SK-N-SH treated with all-trans-retinoic acid at 6 μM for 48 hours (cell line): ENCODE measurements around the gene BRD1.
A peak's percentile ranks its signal among the peaks of the same experiment; 100 is the strongest.

ENCODE experiments used
- ATAC-seq: fragments of 200-7000 bp; cut with Tn5 transposase; 3 replicates; pipeline ENCODE4 v1.9.1; 2020; ENCODE audit warnings: mild to moderate bottlenecking, moderate library complexity
- ARNTL ChIP-seq: fragments of 450-650 bp; formaldehyde crosslinking; IDR thresholded peaks from 2 replicates; pipeline ENCODE4 v1.5.0; 2020; ENCODE audit warnings: low read depth, mild to moderate bottlenecking, moderate library complexity, borderline replicate concordance
- CREB5 ChIP-seq: fragments of 250-450 bp; sonication (Bioruptor Pico); IDR thresholded peaks from 2 replicates; pipeline ENCODE4 v1.5.1; 2020; ENCODE audit warnings: low read depth, mild to moderate bottlenecking, moderate library complexity
- ESRRG ChIP-seq: fragments of 250-450 bp; sonication (Bioruptor Pico); IDR thresholded peaks from 2 replicates; pipeline ENCODE4 v1.6.1; 2021; ENCODE audit warnings: mild to moderate bottlenecking
- GLIS3 ChIP-seq: fragments of 250-450 bp; sonication (Bioruptor Pico); IDR thresholded peaks from 2 replicates; pipeline ENCODE4 v1.5.0; 2020; ENCODE audit warnings: mild to moderate bottlenecking, moderate library complexity
- ISL1 ChIP-seq: fragments of 250-450 bp; sonication (Bioruptor Pico); IDR thresholded peaks from 2 replicates; pipeline ENCODE4 v2.1.2; 2022; ENCODE audit warnings: mild to moderate bottlenecking, moderate library complexity
- PATZ1 ChIP-seq: fragments of 250-450 bp; sonication (Bioruptor Pico); IDR thresholded peaks from 2 replicates; pipeline ENCODE4 v1.8.0; 2020; ENCODE audit warnings: mild to moderate bottlenecking, moderate library complexity, borderline replicate concordance
- POU6F1 ChIP-seq: fragments of 250-450 bp; sonication (Bioruptor Pico); IDR thresholded peaks from 2 replicates; pipeline ENCODE4 v1.8.0; 2021; ENCODE audit warnings: low read depth, mild to moderate bottlenecking, moderate library complexity, borderline replicate concordance
- PPARA ChIP-seq: fragments of 250-450 bp; sonication (Bioruptor Pico); IDR thresholded peaks from 2 replicates; pipeline ENCODE4 v1.5.0; 2020; ENCODE audit warnings: mild to moderate bottlenecking, borderline replicate concordance
- RARB ChIP-seq: fragments of 250-450 bp; sonication (Bioruptor Pico); IDR thresholded peaks from 2 replicates; pipeline ENCODE4 v1.8.0; 2021; ENCODE audit warnings: mild to moderate bottlenecking, moderate library complexity
- TCF4 ChIP-seq: fragments of 250-450 bp; sonication (Bioruptor Pico); IDR thresholded peaks from 2 replicates; pipeline ENCODE4 v1.8.0; 2021; ENCODE audit warnings: mild to moderate bottlenecking, moderate library complexity, borderline replicate concordance
- TSHZ2 ChIP-seq: fragments of 250-450 bp; sonication (Bioruptor Pico); IDR thresholded peaks from 2 replicates; pipeline ENCODE4 v1.5.0; 2020; ENCODE audit warnings: mild to moderate bottlenecking, moderate library complexity
- ZC3H10 ChIP-seq: fragments of 250-450 bp; sonication (Bioruptor Pico); IDR thresholded peaks from 2 replicates; pipeline ENCODE4 v1.5.1; 2021; ENCODE audit warnings: mild to moderate bottlenecking, moderate library complexity
- ZFP3 ChIP-seq: fragments of 250-450 bp; sonication (Bioruptor Pico); IDR thresholded peaks from 2 replicates; pipeline ENCODE4 v1.5.0; 2020; ENCODE audit warnings: mild to moderate bottlenecking, moderate library complexity
- ZNF565 ChIP-seq: fragments of 450-650 bp; formaldehyde crosslinking; conservative IDR thresholded peaks from 2 replicates; pipeline ENCODE4 v1.5.0; 2020; ENCODE audit warnings: low read depth, mild to moderate bottlenecking, moderate library complexity
- ZNF8 ChIP-seq: fragments of 450-650 bp; formaldehyde crosslinking; IDR thresholded peaks from 2 replicates; pipeline ENCODE4 v1.5.0; 2020; ENCODE audit warnings: mild to moderate bottlenecking, moderate library complexity

The BRD1 gene

GRCh38 chr22:49812838-49813237 is 14.8 kb downstream of the BRD1 start:
- TF ChIP-seq ZFP3: no peak
- TF ChIP-seq RARB (CRISPR knock-in tag): no peak
- TF ChIP-seq TCF4 (CRISPR knock-in tag): no peak
- TF ChIP-seq ESRRG (CRISPR knock-in tag): no peak
- no peak for TF ChIP-seq TSHZ2 (CRISPR knock-in tag)
- TF ChIP-seq CREB5: no peak

GRCh38 chr22:49811020-49811791 is 16.5 kb downstream of the BRD1 start:
- no peak for ATAC-seq

More at GRCh38 chr22:49812838-49813237, 14.8 kb downstream of the BRD1 start:
- peak; percentile 21; the same call in 2 of the 3 replicates for ATAC-seq

GRCh38 chr22:49810363-49811019 is 17.2 kb downstream of the BRD1 start:
- TF ChIP-seq TCF4 (CRISPR knock-in tag) (no peak), ZC3H10 (CRISPR knock-in tag) (no peak)
- ATAC-seq: no peak

More at GRCh38 chr22:49811020-49811791, 16.5 kb downstream of the BRD1 start:
- TF ChIP-seq POU6F1 (CRISPR knock-in tag): no peak
- TF ChIP-seq RARB (CRISPR knock-in tag): no peak
- no peak for TF ChIP-seq ESRRG (CRISPR knock-in tag)
- no peak for TF ChIP-seq ZNF8 (CRISPR knock-in tag)
- TF ChIP-seq GLIS3: no peak
- no peak for TF ChIP-seq ZC3H10 (CRISPR knock-in tag)
- no peak for TF ChIP-seq PPARA (CRISPR knock-in tag)
- TF ChIP-seq ZNF565 (CRISPR knock-in tag): no peak
- TF ChIP-seq ISL1 (CRISPR knock-in tag): no peak
- TF ChIP-seq ZFP3: no peak
- no peak for TF ChIP-seq PATZ1 (CRISPR knock-in tag)
- no peak for TF ChIP-seq ARNTL (CRISPR knock-in tag)
- no peak for TF ChIP-seq CREB5
